IMR-90 (cell line): Measurements from ENCODE around the gene CDCP1.

Source experiments
- BHLHE40 ChIP-seq: fragments of 150-350 bp; IDR thresholded peaks from 2 replicates; pipeline ENCODE4 v1.6.1; 2016; ENCODE audit warnings: mild to moderate bottlenecking, low read depth, low read length
- CEBPB ChIP-seq: IDR thresholded peaks from 2 replicates; pipeline ENCODE4 v1.6.1; 2012; ENCODE audit warnings: low read depth, low read length, improper control_type of control experiment
- CTCF ChIP-seq: conservative IDR thresholded peaks from 2 replicates; pipeline ENCODE4 v1.5.1; 2012; ENCODE audit warnings: mild to moderate bottlenecking, low read depth, low read length, improper control_type of control experiment
- ELK1 ChIP-seq: fragments of 150-350 bp; IDR thresholded peaks from 2 replicates; pipeline ENCODE4 v1.6.1; 2016; ENCODE audit warnings: low read depth, mild to moderate bottlenecking, low read length, moderate library complexity, borderline replicate concordance
- FOS ChIP-seq: fragments of 150-350 bp; IDR thresholded peaks from 2 replicates; pipeline ENCODE4 v1.6.1; 2016; ENCODE audit warnings: low read depth, low read length
- MAFK ChIP-seq: IDR thresholded peaks from 2 replicates; pipeline ENCODE4 v1.6.1; 2012; ENCODE audit warnings: low read depth, low read length, improper control_type of control experiment
- MXI1 ChIP-seq: IDR thresholded peaks from 2 replicates; pipeline ENCODE4 v1.6.1; 2012; ENCODE audit warnings: low read depth, mild to moderate bottlenecking, low read length, moderate library complexity, borderline replicate concordance
- POLR2A ChIP-seq: IDR thresholded peaks from 2 replicates; pipeline ENCODE4 v1.6.1; 2012; ENCODE audit warnings: mild to moderate bottlenecking, low read depth, low read length
- RAD21 ChIP-seq: IDR thresholded peaks from 2 replicates; pipeline ENCODE4 v1.6.1; 2012; ENCODE audit warnings: low read length, improper control_type of control experiment
- RCOR1 ChIP-seq: IDR thresholded peaks from 2 replicates; pipeline ENCODE4 v1.6.1; 2012; ENCODE audit warnings: mild to moderate bottlenecking, low read length, improper control_type of control experiment; ENCODE audit not compliant: insufficient replicate concordance
- RFX5 ChIP-seq: IDR thresholded peaks from 2 replicates; pipeline ENCODE4 v1.8.0; 2012; ENCODE audit warnings: low read depth, mild to moderate bottlenecking, low read length, moderate library complexity
- SMC3 ChIP-seq: fragments of 150-350 bp; IDR thresholded peaks from 2 replicates; pipeline ENCODE4 v1.6.1; 2016; ENCODE audit warnings: low read depth, mild to moderate bottlenecking, antibody characterized with exemption, low read length, moderate library complexity
- TF ChIP-seq, protein P1 (sequence below): fragments of 150-350 bp; IDR thresholded peaks from 2 replicates; pipeline ENCODE4 v1.6.1; 2017; ENCODE audit warnings: mild to moderate bottlenecking, antibody characterized with exemption, low read length, low read depth

- no peak for TF ChIP-seq CTCF
- TF ChIP-seq SMC3 = no peak
- TF ChIP-seq POLR2A = no peak
- TF ChIP-seq MXI1 = no peak
- no peak for TF ChIP-seq RAD21
- no peak for TF ChIP-seq ELK1
- no peak for TF ChIP-seq CEBPB
- TF ChIP-seq, protein P1, sequence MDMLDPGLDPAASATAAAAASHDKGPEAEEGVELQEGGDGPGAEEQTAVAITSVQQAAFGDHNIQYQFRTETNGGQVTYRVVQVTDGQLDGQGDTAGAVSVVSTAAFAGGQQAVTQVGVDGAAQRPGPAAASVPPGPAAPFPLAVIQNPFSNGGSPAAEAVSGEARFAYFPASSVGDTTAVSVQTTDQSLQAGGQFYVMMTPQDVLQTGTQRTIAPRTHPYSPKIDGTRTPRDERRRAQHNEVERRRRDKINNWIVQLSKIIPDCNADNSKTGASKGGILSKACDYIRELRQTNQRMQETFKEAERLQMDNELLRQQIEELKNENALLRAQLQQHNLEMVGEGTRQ = no peak
- TF ChIP-seq BHLHE40 = no peak
- no peak for TF ChIP-seq MAFK
- no peak for TF ChIP-seq RFX5
- no peak for TF ChIP-seq RCOR1
- TF ChIP-seq FOS = no peak
Observed at GRCh38 chr3:45090855-45091254, 55.3 kb downstream of the CDCP1 start.
